GM21529 (cell line): ENCODE measurements around the gene METAP1D.
"Not testable (repeated sequence)": the region's sequence is repeated elsewhere in the genome, so short reads cannot be mapped to it uniquely, and the experiment has no call there.

Experiments used
- ATAC-seq: cut with Tn5 transposase; IDR thresholded peaks from one replicate; pipeline ENCODE4 v1.9.1; 2021; ENCODE audit not compliant: unreplicated experiment

Gene METAP1D

GRCh38 chr2:172047566-172048507 is 48.1 kb downstream of the METAP1D start:
- ATAC-seq, result no peak

- ATAC-seq, result no peak
These were observed 49.1 kb downstream of the METAP1D start for GRCh38 chr2:172048508-172049503.

- no peak for ATAC-seq
These were observed 49.9 kb downstream of the METAP1D start for GRCh38 chr2:172049567-172050120.

DNA sequence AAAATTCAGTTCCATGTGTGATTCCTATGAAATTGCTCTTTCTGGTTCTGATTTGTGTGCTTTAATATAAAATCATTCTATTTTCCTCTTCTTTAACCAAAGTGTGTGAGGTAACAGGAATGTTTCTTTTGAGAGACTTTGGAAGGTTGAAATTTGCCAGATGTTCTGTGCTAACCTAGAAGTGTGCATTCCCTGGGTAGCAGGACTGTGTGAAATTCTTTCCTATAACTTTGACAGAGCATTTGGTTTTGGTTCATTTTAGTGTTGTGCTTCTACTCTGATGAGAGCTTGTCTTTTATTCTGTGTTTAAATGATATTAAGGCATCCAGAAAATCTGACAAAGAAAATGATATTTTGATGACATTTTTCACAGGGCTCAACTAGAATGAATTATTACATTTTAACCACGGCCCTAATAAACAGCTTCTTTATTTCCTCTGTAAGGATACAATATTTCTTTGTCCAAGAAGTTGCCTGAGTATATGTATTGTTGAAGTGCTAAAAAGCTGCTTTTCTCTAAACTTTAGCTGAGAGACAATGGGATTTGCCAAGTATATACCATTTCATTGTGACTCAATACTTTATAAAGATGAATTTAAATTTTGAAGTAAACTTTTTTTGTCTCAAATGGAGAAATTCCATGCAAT is 50.8 kb downstream of the METAP1D start:
- no peak for ATAC-seq

- ATAC-seq, result no peak
These were observed 52.5 kb downstream of the METAP1D start for GRCh38 chr2:172052000-172052983.

DNA sequence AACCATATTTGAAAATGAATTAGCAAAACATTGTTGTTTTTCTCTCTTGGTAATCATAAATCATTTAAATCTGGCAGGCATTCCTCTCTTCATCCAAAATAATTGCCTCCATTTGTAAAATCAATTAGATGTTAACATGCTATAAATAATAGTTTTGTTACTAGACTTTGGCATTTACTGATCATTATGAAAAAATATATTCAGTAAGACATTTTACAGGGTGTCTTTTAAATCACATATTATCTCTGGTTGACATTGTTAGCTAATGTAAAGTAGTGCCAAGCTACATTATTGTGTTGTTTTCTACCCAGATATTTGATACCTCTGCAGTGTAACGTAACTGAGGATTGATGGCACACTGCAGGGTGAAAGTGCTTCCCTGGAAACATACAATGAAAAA is 53.7 kb downstream of the METAP1D start:
- no peak for ATAC-seq

GRCh38 chr2:172056293-172056692 is 56.5 kb downstream of the METAP1D start:
- no peak for ATAC-seq

DNA sequence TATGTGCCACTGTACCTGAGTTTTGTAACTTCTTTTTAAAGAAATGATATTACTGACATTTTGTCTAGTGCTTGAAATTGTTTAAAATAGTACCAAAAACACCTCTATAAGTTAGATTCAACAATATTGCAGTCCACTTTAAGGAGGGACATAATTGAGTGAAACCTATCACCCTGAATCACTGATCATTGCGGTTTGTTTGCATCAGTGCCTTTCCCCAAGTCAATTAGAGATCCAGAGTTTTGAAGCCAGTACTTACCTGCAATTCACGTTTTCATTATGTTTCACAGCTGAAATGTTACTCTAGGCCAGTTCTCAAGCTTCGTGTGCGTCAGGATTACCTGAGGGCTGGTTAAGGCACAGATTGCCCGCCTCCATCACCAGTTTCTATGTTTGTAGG is 58.9 kb downstream of the METAP1D start:
- ATAC-seq, result no peak

GRCh38 chr2:172060118-172060517 is 60.4 kb downstream of the METAP1D start:
- not testable (repeated sequence) for ATAC-seq

- no peak for ATAC-seq
These were observed 62.8 kb downstream of the METAP1D start for GRCh38 chr2:172062402-172063004.

DNA sequence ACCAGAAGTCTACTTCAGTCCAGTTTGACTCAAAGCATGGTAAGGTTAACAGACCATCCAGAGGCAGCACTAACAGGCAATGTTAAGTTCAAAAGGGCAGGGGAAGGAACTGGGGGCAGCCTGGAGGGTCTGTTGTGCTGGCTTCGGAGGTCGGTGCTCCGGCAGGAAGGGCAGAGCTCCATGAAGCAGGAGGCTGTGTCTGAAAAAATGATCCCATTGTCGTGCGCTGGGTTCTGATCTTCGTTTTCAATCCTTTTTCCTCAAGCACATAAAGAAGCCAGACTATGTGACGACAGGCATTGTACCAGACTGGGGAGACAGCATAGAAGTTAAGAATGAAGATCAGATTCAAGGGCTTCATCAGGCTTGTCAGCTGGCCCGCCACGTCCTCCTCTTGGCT is 63.7 kb downstream of the METAP1D start:
- no peak for ATAC-seq

GRCh38 chr2:172065111-172065510 is 65.4 kb downstream of the METAP1D start:
- no peak for ATAC-seq

- no peak for ATAC-seq
These were observed 66.7 kb downstream of the METAP1D start for GRCh38 chr2:172066394-172066886.

GRCh38 chr2:172067905-172068304 is 68.2 kb downstream of the METAP1D start:
- ATAC-seq, result not testable (repeated sequence)

DNA sequence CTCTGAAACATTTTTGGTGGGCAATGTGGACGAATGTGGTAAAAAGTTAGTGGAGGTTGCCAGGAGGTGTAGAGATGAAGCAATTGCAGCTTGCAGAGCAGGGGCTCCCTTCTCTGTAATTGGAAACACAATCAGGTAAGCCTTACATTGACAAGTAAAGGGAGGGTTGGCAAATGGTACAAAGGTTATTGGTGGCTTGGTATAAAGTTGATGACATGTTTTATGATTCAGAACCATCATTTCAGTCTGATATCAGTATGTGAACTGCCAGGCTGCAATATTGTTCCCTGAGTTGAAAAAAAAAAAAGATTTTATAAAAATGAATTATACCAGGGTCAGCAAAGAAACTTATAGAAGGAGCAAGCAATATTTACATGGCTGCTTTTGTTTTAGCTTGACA is 71.2 kb downstream of the METAP1D start:
- ATAC-seq, result no peak

GRCh38 chr2:172072303-172072702 is 72.5 kb downstream of the METAP1D start:
- no peak for ATAC-seq

DNA sequence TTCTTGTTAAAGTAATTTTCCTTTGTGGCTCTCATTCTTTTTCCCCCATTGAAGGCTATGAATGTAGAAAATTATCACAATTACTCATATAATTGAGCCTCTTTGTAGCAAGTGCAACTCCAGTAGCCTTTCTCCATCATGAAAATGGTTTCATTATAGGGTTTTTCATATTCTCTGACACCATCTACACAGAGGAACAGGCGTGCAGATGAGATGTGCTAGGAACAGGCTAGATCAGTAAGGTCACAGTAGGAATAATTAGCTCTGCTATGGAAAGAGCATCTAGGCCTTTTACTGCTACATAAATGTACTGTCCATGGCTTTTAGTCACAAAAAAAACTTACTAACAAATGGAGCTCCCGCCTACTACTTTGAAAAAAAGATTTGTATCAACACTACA is 73.0 kb downstream of the METAP1D start:
- ATAC-seq, result no peak

DNA sequence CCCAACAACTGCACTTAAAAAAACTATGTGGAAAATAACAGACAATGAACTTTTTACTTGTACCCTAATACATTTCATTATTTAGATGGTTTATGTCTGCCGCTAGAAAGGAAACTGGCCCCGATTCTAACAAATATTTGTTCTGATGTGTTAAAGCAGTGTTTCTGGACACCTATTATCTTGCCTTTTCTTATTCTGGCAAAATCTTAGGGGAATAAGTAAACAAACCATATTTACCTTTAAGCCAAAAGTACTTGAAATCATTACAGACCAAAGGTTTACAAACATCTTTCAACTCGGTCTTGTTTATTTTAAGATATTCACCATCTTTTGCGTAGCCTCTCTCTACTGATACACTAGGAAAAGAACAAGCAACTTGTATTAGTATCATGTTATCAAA is 73.8 kb downstream of the METAP1D start:
- no peak for ATAC-seq

DNA sequence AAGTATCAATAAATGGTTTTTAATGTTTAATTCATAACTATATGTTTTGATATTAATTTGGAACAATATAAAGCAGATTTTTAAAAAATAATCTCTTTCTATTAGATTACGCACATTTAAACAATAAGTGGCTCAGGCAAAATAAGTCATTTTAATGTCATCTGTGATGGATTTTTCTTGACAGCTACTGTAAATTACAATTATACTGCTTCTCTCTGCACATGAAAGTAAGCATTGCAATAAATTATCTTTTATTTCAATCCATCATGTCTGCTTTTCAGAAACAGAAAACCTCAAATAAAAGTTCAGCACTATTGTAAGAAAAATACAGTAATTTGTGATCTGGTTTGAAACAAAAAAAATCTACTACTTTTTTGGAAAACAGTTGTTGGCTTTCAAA is 74.5 kb downstream of the METAP1D start:
- ATAC-seq, result no peak
